ENCODE data around the gene DDX54.

DNA sequence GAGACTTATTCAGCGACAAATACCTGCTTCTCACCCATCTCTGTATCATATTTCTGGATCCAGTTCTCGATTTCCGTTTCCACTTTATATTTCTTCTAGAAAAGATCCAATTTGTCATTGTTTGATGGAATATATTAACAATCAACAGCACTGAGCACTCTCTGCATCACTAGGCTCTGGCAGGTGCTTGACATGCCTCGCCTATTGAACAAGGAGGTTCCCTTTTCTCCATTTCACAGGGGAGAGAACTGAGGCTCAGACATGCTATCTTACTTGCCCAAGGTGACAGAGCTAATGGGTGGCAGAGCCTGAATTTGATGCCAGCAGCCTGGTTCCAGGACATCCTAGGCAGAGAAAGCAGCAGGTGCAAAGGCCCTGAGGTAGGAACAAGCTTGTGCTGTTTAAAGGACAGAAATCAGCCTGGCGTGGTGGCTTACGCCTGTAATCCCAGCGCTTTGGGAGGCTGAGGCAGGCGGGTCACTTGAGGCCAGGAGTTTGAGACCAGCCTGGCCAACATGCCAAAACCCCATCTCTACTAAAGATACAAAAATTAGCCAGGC is 12.3 kb upstream of the DDX54 start:
- TF ChIP-seq, protein P1, sequence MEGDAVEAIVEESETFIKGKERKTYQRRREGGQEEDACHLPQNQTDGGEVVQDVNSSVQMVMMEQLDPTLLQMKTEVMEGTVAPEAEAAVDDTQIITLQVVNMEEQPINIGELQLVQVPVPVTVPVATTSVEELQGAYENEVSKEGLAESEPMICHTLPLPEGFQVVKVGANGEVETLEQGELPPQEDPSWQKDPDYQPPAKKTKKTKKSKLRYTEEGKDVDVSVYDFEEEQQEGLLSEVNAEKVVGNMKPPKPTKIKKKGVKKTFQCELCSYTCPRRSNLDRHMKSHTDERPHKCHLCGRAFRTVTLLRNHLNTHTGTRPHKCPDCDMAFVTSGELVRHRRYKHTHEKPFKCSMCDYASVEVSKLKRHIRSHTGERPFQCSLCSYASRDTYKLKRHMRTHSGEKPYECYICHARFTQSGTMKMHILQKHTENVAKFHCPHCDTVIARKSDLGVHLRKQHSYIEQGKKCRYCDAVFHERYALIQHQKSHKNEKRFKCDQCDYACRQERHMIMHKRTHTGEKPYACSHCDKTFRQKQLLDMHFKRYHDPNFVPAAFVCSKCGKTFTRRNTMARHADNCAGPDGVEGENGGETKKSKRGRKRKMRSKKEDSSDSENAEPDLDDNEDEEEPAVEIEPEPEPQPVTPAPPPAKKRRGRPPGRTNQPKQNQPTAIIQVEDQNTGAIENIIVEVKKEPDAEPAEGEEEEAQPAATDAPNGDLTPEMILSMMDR (IDR thresholded peaks at IDR 0.05; ENCODE audit: low read depth, low read length) = no peak
- no peak for TF ChIP-seq EZH2phosphoT487 (IDR thresholded peaks at IDR 0.05; ENCODE audit: low read depth)
